NCI-H2081 (cell line): ENCODE results near the gene HBE1.

ENCODE experiments used
- DNase-seq, 2 experiments: peaks; one replicate each; lab custom pipeline; 2025; lab: John Stamatoyannopoulos, UW

The HBE1 gene

GRCh38 chr11:5233307-5233706 lies 36.4 kb downstream of the HBE1 start:
- no peak for DNase-seq

GRCh38 chr11:5232821-5233220 lies 36.9 kb downstream of the HBE1 start:
- no peak for DNase-seq

GRCh38 chr11:5232176-5232575 lies 37.6 kb downstream of the HBE1 start:
- no peak for DNase-seq

- DNase-seq = no peak
Observed at GRCh38 chr11:5231111-5231510, 38.6 kb downstream of the HBE1 start.

- DNase-seq = no peak
Observed at GRCh38 chr11:5230266-5230665, 39.5 kb downstream of the HBE1 start.

- no peak for DNase-seq
Observed at GRCh38 chr11:5229796-5230195, 39.9 kb downstream of the HBE1 start.

- no peak for DNase-seq
Observed at GRCh38 chr11:5229356-5229755, 40.4 kb downstream of the HBE1 start.

- DNase-seq = no peak
Observed at GRCh38 chr11:5228124-5228523, 41.6 kb downstream of the HBE1 start.

- DNase-seq = no peak
Observed at GRCh38 chr11:5227681-5228080, 42.1 kb downstream of the HBE1 start.

GRCh38 chr11:5226732-5227310 lies 42.9 kb downstream of the HBE1 start, which contains the start of gene HBB:
Gene HBB, minus strand, starts transcription at chr11:5227071. Its CDS starts 50 bp downstream, at chr11:5227021.
- no peak for DNase-seq

GRCh38 chr11:5225480-5225871 lies 44.3 kb downstream of the HBE1 start:
- no peak for DNase-seq

- DNase-seq = no peak
Observed at GRCh38 chr11:5224538-5225479, 44.9 kb downstream of the HBE1 start.

- DNase-seq = no peak
Observed at GRCh38 chr11:5223686-5224085, 46.1 kb downstream of the HBE1 start.

GRCh38 chr11:5223146-5223545 lies 46.6 kb downstream of the HBE1 start:
- DNase-seq = no peak
